ELR (cell line): Measurements from ENCODE around the gene SIGLEC6.

ENCODE experiments used
- DNase-seq: peaks from one replicate; pipeline ENCODE4 v3.0.0-alpha.2; 2015; ENCODE audit warnings: low read depth

Gene SIGLEC6

GRCh38 chr19:51531349-51532315 is at the start of gene SIGLEC6:
TSS of gene SIGLEC6 (minus strand) at chr19:51531670. CDS start at chr19:51531648, 22 bp downstream.
- DNase-seq, result no peak

- DNase-seq, result no peak
Observed at GRCh38 chr19:51576850-51577249, 45.4 kb upstream of the SIGLEC6 start.

- peak; percentile 70 for DNase-seq
Observed at GRCh38 chr19:51573331-51573730, 41.9 kb upstream of the SIGLEC6 start.

- peak; percentile 96 for DNase-seq
Observed at GRCh38 chr19:51572908-51573307, 41.4 kb upstream of the SIGLEC6 start.

GRCh38 chr19:51572410-51572809 is 40.9 kb upstream of the SIGLEC6 start:
- DNase-seq, result peak; percentile 53

GRCh38 chr19:51571599-51571998 is 40.1 kb upstream of the SIGLEC6 start:
- peak; percentile 28 for DNase-seq

- DNase-seq, result peak; percentile 96
Observed at GRCh38 chr19:51570962-51571575, 39.6 kb upstream of the SIGLEC6 start, which contains the start of gene ZNF175. TSS of gene ZNF175 (plus strand) at chr19:51571283. CDS start at chr19:51573330, 2,047 bp downstream.

GRCh38 chr19:51568456-51568855 is 37.0 kb upstream of the SIGLEC6 start:
- peak; percentile 62 for DNase-seq

GRCh38 chr19:51567583-51567982 is 36.1 kb upstream of the SIGLEC6 start:
- no peak for DNase-seq

- peak; percentile 52 for DNase-seq
Observed at GRCh38 chr19:51566489-51567100, 35.1 kb upstream of the SIGLEC6 start.

GRCh38 chr19:51565583-51565982 is 34.1 kb upstream of the SIGLEC6 start:
- peak; percentile 3 for DNase-seq

GRCh38 chr19:51564791-51565190 is 33.3 kb upstream of the SIGLEC6 start:
- DNase-seq, result no peak

- DNase-seq, result no peak
Observed at GRCh38 chr19:51560339-51560738, 28.9 kb upstream of the SIGLEC6 start.

- no peak for DNase-seq
Observed at GRCh38 chr19:51559240-51559639, 27.8 kb upstream of the SIGLEC6 start.

- peak; percentile 64 for DNase-seq
Observed at GRCh38 chr19:51552996-51553725, 21.7 kb upstream of the SIGLEC6 start.

- DNase-seq, result no peak
Observed at GRCh38 chr19:51552608-51552995, 21.1 kb upstream of the SIGLEC6 start.

GRCh38 chr19:51551673-51552432 is 20.4 kb upstream of the SIGLEC6 start:
- no peak for DNase-seq

- no peak for DNase-seq
Observed at GRCh38 chr19:51550848-51551672, 19.6 kb upstream of the SIGLEC6 start.

GRCh38 chr19:51549533-51550324 is 18.3 kb upstream of the SIGLEC6 start:
- DNase-seq, result no peak
